Endometrium (tissue), 2 donors: ENCODE data around the gene GINS2.

Source experiments
- FAIRE-seq: peaks from 2 replicates; lab custom pipeline; 2012; peaks lifted over from hg19 to GRCh38; lab: Jason Lieb, UNC
- donor health status: control.
- donor health status: control.

Gene GINS2

GRCh38 chr16:85667261-85667660 is 21.5 kb downstream of the GINS2 start:
- FAIRE-seq, result no peak

DNA sequence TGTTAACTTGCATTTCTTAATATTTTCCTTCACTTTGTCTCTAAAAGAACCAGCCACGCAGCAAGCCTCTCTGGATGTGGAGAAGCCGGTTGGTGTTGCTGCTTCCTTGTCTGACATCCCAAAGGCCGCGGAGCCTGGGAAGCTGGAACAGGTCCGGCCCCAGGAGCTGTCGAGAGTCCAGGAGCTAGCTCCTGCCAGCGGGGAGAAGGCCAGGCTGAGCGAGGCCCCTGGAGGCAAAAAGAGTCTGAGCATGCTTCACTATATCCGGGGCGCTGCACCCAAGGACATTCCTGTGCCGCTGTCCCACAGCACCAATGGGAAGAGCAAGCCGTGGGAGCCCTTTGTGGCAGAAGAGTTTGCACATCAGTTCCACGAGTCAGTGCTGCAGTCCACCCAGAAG is 22.8 kb downstream of the GINS2 start:
- no peak for FAIRE-seq

DNA sequence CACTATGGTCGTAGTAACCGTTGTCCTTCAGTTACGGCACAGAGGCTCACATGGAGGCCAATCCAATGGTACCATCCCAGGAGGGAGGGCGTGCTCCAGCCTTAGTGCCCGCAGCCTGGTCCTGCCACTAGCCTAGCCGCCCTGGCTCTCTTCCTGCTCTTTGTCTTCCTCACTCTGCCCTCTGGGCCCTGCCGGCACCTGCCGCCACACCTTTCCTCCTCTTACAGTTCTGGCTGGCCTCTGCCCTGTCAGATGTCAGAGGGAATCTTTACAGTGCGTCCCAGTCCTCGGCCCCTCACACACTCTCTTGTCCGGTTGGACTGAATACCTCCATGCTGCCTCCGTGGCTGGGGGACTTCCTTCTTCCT is 23.4 kb downstream of the GINS2 start:
- FAIRE-seq, result no peak

DNA sequence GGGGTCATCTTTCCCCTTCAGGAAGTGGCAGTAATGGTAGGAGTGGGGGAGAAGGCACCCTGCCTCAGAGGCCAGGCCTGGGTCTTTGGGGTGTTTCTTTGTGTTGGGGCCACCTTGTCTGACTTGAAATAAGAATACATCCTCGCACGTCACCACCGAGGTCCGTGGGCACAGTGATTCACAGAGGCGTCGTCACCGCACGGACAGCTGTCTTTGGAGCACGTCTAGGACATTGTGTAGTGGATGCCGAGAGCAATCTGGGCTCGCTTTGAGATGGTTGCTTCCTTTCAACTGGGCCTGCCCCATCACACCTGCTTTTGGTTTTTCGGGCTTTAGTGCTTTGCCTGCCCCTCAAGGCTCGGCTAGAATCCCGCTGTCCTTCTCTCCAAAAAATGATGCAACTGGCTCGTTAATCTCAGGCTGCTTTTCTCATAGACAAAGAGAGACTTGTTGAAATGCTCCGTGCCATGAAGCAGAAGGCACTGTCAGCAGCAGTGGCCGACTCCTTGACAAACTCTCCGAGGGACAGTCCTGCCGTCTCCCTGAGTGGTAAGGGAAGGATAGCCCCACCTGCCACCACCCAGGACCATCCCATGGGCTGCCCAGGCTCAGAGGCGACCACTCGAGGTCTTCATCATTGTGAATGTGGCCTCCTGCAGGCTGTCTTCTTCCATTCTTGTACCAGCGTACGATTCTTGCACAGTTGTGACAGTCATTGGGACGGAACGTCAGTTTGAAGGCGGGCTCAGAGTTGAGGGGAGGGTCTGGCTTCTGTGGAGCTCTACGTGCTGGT is 24.0 kb downstream of the GINS2 start:
- no peak for FAIRE-seq

GRCh38 chr16:85663891-85664321 is 24.8 kb downstream of the GINS2 start:
- FAIRE-seq, result no peak

- no peak for FAIRE-seq
These were observed 25.6 kb downstream of the GINS2 start for GRCh38 chr16:85662976-85663830.

DNA sequence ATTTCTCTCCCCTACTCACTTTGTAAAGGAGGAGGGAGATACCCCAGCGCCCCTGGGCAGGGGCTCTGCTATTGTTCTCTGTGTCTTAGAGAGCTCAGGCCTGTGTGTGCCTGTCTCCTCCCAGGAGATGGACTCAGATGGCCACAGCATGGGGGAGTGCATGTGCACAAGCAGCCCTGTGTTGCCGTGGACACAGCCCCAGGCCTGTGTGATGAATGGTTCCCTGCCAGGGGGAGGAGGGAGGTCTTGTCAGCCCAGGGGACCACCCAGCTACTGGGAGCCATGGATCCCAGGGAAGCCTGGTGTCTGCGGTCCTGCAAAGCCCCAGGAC is 26.3 kb downstream of the GINS2 start:
- no peak for FAIRE-seq

GRCh38 chr16:85661740-85662481 is 26.8 kb downstream of the GINS2 start:
- no peak for FAIRE-seq

- FAIRE-seq, result no peak
These were observed 27.7 kb downstream of the GINS2 start for GRCh38 chr16:85660843-85661739.

- no peak for FAIRE-seq
These were observed 28.8 kb downstream of the GINS2 start for GRCh38 chr16:85659805-85660511.

DNA sequence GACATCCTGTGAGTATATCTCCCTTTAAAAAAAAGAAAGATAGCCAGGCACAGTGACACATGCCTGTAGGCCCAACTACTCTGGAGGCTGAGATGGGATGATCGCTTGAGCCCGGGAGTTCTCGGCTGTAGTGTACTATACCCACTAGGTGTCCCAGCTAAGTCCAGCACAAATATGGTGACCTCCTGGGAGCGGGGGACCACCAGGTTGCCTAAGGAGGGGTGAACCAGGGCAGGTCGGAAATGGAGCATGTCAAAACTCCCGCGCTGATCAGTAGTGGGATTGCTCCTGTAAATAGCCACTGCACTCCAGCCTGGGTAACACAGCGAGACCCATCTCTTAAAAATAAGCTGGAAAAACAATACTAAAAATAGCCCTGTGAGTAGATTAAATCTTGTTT is 29.4 kb downstream of the GINS2 start:
- FAIRE-seq, result no peak

GRCh38 chr16:85658504-85659326 is 30.0 kb downstream of the GINS2 start:
- FAIRE-seq, result no peak

GRCh38 chr16:85657996-85658395 is 30.8 kb downstream of the GINS2 start:
- FAIRE-seq, result no peak

GRCh38 chr16:85657267-85657650 is 31.5 kb downstream of the GINS2 start:
- FAIRE-seq, result no peak

- no peak for FAIRE-seq
These were observed 32.1 kb downstream of the GINS2 start for GRCh38 chr16:85656351-85657266.

DNA sequence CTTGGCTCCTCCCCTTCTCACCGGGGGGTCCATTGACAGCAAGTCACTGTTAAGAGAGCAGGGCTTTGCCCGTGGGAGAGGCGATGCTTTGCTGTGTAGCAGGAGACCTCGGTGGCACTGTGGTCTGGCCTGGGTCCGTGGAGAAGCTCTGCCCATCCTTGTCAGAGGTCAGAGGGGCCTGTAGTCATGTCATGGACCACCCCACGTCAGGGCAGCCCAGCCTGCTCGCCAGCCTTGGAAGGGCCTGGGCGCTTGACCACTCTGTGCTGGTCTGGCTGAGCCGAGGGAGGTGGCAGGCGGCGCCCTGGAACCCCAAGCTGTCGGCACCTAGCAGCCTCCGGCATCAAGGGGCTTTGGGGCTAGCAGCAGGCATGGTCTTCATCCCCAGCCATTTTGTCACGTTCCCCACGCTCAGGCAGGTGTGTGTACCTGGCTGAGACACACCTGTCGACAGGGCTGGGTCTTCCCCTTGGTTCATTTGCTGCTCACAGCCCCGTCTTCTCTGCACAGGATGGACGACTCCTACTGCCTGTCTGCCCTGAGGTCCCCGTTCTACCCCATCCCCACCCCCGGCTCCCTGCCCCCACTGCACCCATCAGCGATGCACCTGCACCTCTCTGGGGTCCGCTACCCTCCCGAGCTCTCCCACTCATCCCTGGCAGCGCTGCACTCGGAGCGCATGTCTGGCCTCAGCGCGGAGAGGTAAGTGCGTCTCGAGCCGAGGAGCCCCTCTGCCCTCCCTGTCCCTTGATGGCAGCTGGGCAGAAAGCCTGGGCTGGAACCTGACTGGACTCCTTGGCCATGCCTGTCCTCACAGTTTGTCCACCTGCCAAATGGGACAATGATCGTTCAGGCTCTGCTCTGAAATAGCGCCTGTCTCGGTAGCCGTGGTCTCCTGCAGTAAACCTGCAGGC is 33.3 kb downstream of the GINS2 start:
- FAIRE-seq, result no peak

DNA sequence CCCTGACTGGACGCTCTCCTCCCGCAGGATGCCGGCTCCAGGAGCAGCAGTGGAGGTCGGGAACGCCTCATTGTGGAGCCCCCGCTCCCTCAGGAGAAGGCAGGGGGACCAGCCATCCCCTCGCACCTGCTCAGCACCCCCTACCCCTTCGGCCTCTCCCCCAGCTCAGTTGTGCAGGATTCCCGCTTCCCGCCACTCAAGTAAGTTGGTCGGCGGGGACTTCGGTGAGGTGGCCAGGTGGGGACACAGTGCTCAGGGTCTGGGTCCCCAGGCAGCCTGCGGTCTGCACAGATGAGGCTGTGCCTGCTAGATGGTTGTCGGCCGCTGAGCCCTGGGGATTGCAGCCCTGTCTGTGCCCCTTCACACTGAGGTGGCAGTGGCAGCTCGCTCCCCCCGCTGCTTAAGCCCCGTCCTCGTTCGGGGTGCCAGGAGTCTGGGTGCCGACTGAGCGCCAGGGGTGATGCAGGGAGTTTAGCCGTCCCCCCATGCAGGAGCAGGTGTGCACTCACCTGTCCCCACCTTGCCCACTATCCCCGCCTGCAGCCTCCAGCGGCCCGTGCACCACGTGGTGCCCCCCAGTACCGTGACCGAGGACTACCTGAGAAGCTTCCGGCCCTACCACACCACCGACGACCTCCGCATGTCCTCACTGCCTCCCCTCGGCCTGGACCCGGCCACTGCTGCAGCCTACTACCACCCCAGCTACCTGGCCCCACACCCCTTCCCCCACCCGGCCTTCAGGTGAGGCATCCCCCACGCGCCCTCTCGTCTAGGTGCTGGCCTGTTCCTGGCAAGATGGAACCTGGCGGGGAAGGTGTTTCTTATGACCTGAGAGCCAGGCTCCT is 34.3 kb downstream of the GINS2 start:
- FAIRE-seq, result no peak
